Heart right ventricle (tissue), 16 donors: ENCODE data around the gene MARK3. TPM values are rescaled to one million over a fixed set of nuclear protein-coding genes. Genes with fewer than 3 reads are reported as not detected.

Experiments
- ATAC-seq, 8 donors: fragments of 200-7000 bp; cut with Tn5 transposase; one replicate each; pipeline ENCODE4 v1.9.1; 2020; ENCODE audit warnings: mild to moderate bottlenecking in 8 of 8, moderate library complexity in 8 of 8, moderate number of reproducible peaks in 1 of 8
- DNase-seq, 2 donors: peaks; one replicate each; pipeline ENCODE4 v3.0.0-alpha.2; 2020
- H3K27ac ChIP-seq, 10 donors: fragments of 200-600 bp; sonication (generic) in 2 of 10; one replicate each; pipeline versions ENCODE4 v1.5.0 to v1.8.0; 2020 to 2022; ENCODE audit warnings: mild to moderate bottlenecking in 3 of 10
- H3K27me3 ChIP-seq, 7 donors: fragments of 200-600 bp; one replicate each; pipeline ENCODE4 v1.8.0; 2021 to 2022; ENCODE audit warnings: mild to moderate bottlenecking in 2 of 7
- H3K36me3 ChIP-seq, 9 donors: fragments of 200-600 bp; sonication (generic) in 1 of 9; one replicate each; pipeline versions ENCODE4 v1.5.0 to v1.8.0; 2020 to 2022; ENCODE audit warnings: mild to moderate bottlenecking in 2 of 9
- H3K4me1 ChIP-seq, 9 donors: fragments of 200-600 bp; sonication (generic) in 1 of 9; one replicate each; pipeline versions ENCODE4 v1.5.0 to v1.8.0; 2020 to 2022; ENCODE audit warnings: mild to moderate bottlenecking in 4 of 9
- H3K4me3 ChIP-seq, 10 donors: fragments of 200-600 bp; sonication (generic) in 2 of 10; one replicate each; pipeline versions ENCODE4 v1.5.0 to v1.8.0; 2020 to 2022; ENCODE audit warnings: mild to moderate bottlenecking in 7 of 10, moderate library complexity in 2 of 10
- H3K9me3 ChIP-seq, 11 donors: fragments of 200-600 bp in 10 of 11; sonication (generic) in 2 of 11; one replicate each; pipeline versions ENCODE4 v1.5.0 to v1.8.0; 2013 to 2022; ENCODE audit warnings: mild to moderate bottlenecking in 2 of 11, control low read depth in 1 of 11, moderate library complexity in 1 of 11
- WGBS, 2 donors: extraction: QIAGEN DNeasy Blood & Tissue Kit; methylation state at CpG; one replicate each; pipeline ENCODE4 v1.1.7; 2013; ENCODE audit warnings: inconsistent platforms in 1 of 2; 5-methylcytosine and 5-hydroxymethylcytosine counted together
- intact Hi-C, 10 donors: fragments of 100-400 bp; cut with DNase I; formaldehyde crosslinking; loops; one replicate each; pipeline versions ENCODE4 v1.11.1 to v1.14.2; 2022
- polyA plus RNA-seq, 2 donors: library from polyadenylated mRNA; stranded (reverse); fragments of 200-250 nt; gene quantifications; one replicate each; pipeline ENCODE4 v1.2.3, GENCODE V29; 2013
- total RNA-seq, 10 donors: library from RNA; stranded (reverse); fragmentation: NEBNext Ultra II Directional in 3 of 10; extraction: Animal tissue kit (Norgen Biotek cat#: 25700) in 3 of 10; gene quantifications; one replicate each; pipeline versions ENCODE4 v1.2.1 to v1.2.4, GENCODE V29; 2021 to 2023
- TF ChIP-seq, protein P1 (sequence below), 9 donors: fragments of 200-600 bp; sonication (generic) in 2 of 9; IDR thresholded peaks; one replicate each; pipeline versions ENCODE4 v1.5.0 to v1.8.0; 2021 to 2022; ENCODE audit warnings: antibody characterized with exemption in 9 of 9, mild to moderate bottlenecking in 5 of 9, moderate library complexity in 1 of 9
- donor health status: Arrhythmogenic right ventricular cardiomyopathy.
- donor health status: ischemic (EF 13 %, LVEDD 7.1; RV severe dilation, severe dysfunction).
- donor health status: healthy with polysubstance abuse.
- donor health status: DM: no; HTN: yes; CAD: no.
- donor health status: DM: no; HTN: no; CAD: no.
- donor health status: ischemic (EF 25% LVEDD 6.9; RV normal size, moderate dysfunction).
- donor health status: ischemic (EF 25% LVEDD 5.7; RV mildly dilated, moderate dysfunction).
- donor health status: healthy.
- donor health status: DM: yes; HTN: yes; CAD: no.
- donor health status: Ischemic cardiomyopathy.
- donor health status: ischemic (EF 35%, LVEDD 5.7; RV mildly dilated, moderate dysfunction).
- donor health status: nonischemic (EF 11% LVEDD 7.7; RV severe dilation, severe dysfunction).
- donor health status: DM: yes; HTN: yes; CAD: no.
- donor health status: PGD.
- donor health status: ischemic (EF 29% LVEDD 5.4; RV normal size, mild dysfunction).
- donor health status: nonischemic (EF 23%, LVEDD 6.1; RV moderate dilation, normal function).

The MARK3 gene
- total and polyA plus RNA-seq, 12 donors = 62.3 to 246 (median 77.1) TPM

DNA sequence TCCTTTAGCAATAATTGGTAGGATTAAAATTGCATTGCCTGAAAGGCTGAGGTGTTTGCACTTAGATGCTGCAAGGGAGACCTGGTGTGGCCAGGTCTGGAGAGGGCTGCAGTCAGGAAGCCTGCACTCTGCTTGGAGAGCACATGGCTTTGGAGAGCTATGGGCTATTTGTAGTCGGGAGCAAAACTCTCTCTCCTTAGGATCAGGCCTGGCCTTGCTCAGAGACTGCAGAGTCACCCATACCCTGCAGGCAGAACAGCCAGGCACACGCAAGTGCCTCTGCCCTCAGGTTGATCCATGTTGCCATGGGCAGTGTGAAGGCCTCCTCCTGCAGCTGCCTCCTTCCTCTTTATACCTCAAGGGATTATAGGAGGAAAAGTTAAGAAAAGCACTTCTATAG, 110.6 kb downstream of the MARK3 start:
- Histone ChIP-seq H3K9me3 (no peaks in the 10 kb centered on the region), H3K27me3 (no peaks in the 10 kb centered on the region), H3K4me3 (no peak overlapping the region), H3K36me3 (peaks cover 0 to 100% (median 19%) of the 10 kb centered on the region in 9 donors), H3K4me1 (peaks cover 8 to 34% (median 12%) of the 10 kb centered on the region in 9 donors), H3K27ac (peak overlapping the region in 3 of 10 donors; percentile 15 to 41 (median 19))
- DNase-seq = no peak
- peak; percentile 27 to 71 (median 40) for ATAC-seq
- intact Hi-C loops = loop anchor here in 2 of 10 donors (10.0 kb wide), 1 partner anchor 111 kb away; the partner anchor contains the start of gene MARK3 (in 2 of the 2)
- TF ChIP-seq, protein P1, sequence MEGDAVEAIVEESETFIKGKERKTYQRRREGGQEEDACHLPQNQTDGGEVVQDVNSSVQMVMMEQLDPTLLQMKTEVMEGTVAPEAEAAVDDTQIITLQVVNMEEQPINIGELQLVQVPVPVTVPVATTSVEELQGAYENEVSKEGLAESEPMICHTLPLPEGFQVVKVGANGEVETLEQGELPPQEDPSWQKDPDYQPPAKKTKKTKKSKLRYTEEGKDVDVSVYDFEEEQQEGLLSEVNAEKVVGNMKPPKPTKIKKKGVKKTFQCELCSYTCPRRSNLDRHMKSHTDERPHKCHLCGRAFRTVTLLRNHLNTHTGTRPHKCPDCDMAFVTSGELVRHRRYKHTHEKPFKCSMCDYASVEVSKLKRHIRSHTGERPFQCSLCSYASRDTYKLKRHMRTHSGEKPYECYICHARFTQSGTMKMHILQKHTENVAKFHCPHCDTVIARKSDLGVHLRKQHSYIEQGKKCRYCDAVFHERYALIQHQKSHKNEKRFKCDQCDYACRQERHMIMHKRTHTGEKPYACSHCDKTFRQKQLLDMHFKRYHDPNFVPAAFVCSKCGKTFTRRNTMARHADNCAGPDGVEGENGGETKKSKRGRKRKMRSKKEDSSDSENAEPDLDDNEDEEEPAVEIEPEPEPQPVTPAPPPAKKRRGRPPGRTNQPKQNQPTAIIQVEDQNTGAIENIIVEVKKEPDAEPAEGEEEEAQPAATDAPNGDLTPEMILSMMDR (IDR thresholded peaks at IDR 0.05) = no peak
- 63% methylated on average over 2 of the region's 2 CpGs for WGBS, 2 donors

GRCh38 chr14:103496776-103497175, 111.6 kb downstream of the MARK3 start:
- ATAC-seq (no peak), DNase-seq (no peak)
- peak overlapping the region in 3 of 10 donors; percentile 15 to 47 (median 18) for H3K27ac ChIP-seq

DNA sequence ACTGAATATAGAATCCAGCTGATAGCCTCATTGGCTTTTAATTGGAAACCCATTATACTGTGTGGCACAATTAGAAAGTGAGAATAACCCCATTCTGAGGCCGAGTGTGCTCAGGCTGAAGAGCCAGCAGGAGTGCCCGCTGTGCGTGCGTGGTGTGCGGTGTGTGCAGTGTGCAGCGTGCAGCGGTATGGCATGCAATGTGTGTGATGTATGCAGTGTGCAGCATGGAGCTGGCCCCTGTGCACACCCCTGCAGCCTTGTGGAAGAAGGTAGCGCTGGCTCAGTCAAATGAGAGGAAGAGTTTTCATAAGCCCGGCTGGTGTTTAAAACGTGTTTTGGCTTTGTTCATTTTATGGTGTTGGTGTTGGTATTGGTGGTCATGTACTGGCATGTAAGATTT, 114.5 kb downstream of the MARK3 start:
- Histone ChIP-seq H3K4me1 (peaks cover 8 to 38% (median 14%) of the 10 kb centered on the region in 9 donors), H3K27ac (peak overlapping the region in 1 of 10 donors; percentile 55), H3K27me3 (no peaks in the 10 kb centered on the region), H3K36me3 (peaks cover 0 to 100% (median 48%) of the 10 kb centered on the region in 9 donors), H3K9me3 (no peaks in the 10 kb centered on the region), H3K4me3 (no peak overlapping the region)
- TF ChIP-seq, protein P1 (IDR thresholded peaks at IDR 0.05) = no peak
- peak in 1 of 8 donors; percentile 9 for ATAC-seq
- no peak for DNase-seq
- intact Hi-C loops = loop anchor here in 9 of 10 donors (1.0 to 10.0 kb wide), 4 partner anchors 47 to 115 kb away; partner anchors contain the start of gene MARK3 (in 2 of the 9)
- WGBS, 2 donors = 71 to 73% methylated on average over 10 of the region's 10 CpGs

More at GRCh38 chr14:103496776-103497175, 111.6 kb downstream of the MARK3 start:
- TF ChIP-seq, protein P1 (IDR thresholded peaks at IDR 0.05) = no peak
- H3K9me3 ChIP-seq = no peaks in the 10 kb centered on the region
- peaks cover 8 to 38% (median 14%) of the 10 kb centered on the region in 9 donors for H3K4me1 ChIP-seq
- intact Hi-C loops = loop anchor here in 2 of 10 donors (10.0 kb wide), 1 partner anchor 112 kb away; the partner anchor contains the start of gene MARK3 (in 2 of the 2)
- no peaks in the 10 kb centered on the region for H3K27me3 ChIP-seq
- no peak overlapping the region for H3K4me3 ChIP-seq
- peaks cover 0 to 100% (median 26%) of the 10 kb centered on the region in 9 donors for H3K36me3 ChIP-seq
- 0 to 49% methylated on average over 1 of the region's 1 CpG for WGBS, 2 donors

DNA sequence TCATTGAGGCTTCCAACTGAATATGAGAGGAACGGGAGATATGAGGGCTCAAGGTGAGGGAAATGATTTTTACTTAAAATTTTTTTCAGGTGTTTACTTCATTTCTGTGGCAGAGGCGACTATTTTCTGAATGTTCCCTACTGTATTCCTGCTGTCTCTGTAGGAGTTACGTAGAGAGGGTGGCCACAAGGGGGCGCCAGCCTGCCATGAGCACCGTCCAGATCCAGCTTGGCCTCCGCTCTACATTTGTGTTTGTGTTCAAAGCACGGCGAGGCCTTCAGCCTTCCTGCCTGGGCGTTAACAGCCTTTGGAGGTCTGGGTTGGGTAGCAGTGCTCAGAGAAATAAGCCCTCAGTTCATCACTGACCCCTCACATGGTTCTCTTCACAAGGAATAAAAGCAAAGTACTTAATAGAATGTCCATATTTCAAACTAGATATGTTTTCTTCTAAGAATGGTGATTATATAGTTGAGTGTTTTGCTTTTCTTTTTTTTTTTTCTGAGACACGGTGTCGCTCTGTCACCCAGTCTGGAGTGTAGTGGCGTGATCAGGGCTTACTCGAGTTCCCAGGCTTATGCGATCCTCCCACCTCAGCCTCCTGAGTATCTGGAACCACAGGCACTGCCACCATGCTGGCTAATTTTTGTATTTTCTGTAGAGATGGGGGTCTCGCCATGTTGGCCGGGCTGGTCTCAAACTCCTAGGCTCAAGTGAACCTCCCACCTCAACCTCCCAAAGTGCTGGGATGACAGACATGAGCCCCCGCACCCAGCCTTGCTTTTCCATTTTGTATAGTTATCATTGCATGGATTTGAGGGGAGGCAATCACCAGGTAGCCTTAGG, 115.2 kb downstream of the MARK3 start:
- Histone ChIP-seq H3K4me1 (peaks cover 8 to 32% (median 14%) of the 10 kb centered on the region in 9 donors), H3K4me3 (no peak overlapping the region), H3K27ac (peak overlapping the region in 5 of 10 donors; percentile 5 to 61 (median 41)), H3K36me3 (peaks cover 0 to 100% (median 45%) of the 10 kb centered on the region in 9 donors), H3K27me3 (no peaks in the 10 kb centered on the region), H3K9me3 (no peaks in the 10 kb centered on the region)
- intact Hi-C loops = loop anchor here in 9 of 10 donors (1.0 to 5.0 kb wide), 3 partner anchors 46 to 52 kb away; no protein-coding TSS in a partner anchor
- TF ChIP-seq, protein P1 (IDR thresholded peaks at IDR 0.05) = peak; percentile 88 to 99 (median 94)
- DNase-seq = peak; percentile 87 to 90
- peak; percentile 74 to 95 (median 90) for ATAC-seq
- 42 to 45% methylated on average over 17 of the region's 17 CpGs for WGBS, 2 donors
